ENCODE data around the gene ZBTB32.
A peak's percentile ranks its signal among the peaks of the same experiment; 100 is the strongest.
"Not testable (repeated sequence)": the region's sequence is repeated elsewhere in the genome, so short reads cannot be mapped to it uniquely, and the experiment has no call there.

ZBTB32 gene

DNA sequence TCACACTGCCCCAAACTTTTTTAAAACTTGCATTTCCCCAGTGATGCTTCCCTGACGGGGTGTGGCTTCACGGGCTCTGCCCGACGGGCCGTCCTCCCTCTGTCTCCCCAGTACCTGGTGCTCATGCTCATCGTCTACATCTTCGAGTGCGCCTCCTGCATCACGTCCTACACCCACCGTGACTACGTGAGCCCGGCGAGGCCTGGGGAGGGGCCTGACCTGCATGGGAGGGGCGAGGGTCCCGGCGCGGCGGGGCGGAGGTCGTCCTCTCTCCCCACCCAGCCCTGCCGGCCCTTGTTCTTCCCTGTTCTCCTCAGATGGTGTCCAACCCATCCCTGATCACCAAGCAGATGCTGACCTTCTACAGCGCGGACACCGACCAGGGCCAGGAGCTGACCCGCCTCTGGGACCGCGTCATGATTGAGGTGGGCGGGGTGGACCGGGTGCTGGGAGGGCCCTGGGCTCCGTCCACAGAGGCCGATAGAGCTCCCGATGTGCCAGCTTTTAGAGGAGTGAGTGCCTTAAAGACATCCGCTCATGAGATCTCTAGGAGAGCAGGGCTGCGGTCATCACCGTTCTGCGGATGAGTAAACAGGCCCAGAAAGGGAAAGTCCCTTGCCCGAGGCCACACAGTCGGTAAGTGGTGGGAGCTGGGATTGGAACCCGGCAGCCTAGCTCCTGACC is 31.1 kb upstream of the ZBTB32 start:
- H3K4me3 ChIP-seq (ENCODE audit: low read depth, low read length) = peak overlapping the region; percentile 4
- peak; percentile 51 for DNase-seq (ENCODE audit: low read depth)
- TF ChIP-seq, protein P1, sequence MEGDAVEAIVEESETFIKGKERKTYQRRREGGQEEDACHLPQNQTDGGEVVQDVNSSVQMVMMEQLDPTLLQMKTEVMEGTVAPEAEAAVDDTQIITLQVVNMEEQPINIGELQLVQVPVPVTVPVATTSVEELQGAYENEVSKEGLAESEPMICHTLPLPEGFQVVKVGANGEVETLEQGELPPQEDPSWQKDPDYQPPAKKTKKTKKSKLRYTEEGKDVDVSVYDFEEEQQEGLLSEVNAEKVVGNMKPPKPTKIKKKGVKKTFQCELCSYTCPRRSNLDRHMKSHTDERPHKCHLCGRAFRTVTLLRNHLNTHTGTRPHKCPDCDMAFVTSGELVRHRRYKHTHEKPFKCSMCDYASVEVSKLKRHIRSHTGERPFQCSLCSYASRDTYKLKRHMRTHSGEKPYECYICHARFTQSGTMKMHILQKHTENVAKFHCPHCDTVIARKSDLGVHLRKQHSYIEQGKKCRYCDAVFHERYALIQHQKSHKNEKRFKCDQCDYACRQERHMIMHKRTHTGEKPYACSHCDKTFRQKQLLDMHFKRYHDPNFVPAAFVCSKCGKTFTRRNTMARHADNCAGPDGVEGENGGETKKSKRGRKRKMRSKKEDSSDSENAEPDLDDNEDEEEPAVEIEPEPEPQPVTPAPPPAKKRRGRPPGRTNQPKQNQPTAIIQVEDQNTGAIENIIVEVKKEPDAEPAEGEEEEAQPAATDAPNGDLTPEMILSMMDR (IDR thresholded peaks at IDR 0.05; ENCODE audit: insufficient read depth, low read depth, low read length, missing control alignments) = no peak

DNA sequence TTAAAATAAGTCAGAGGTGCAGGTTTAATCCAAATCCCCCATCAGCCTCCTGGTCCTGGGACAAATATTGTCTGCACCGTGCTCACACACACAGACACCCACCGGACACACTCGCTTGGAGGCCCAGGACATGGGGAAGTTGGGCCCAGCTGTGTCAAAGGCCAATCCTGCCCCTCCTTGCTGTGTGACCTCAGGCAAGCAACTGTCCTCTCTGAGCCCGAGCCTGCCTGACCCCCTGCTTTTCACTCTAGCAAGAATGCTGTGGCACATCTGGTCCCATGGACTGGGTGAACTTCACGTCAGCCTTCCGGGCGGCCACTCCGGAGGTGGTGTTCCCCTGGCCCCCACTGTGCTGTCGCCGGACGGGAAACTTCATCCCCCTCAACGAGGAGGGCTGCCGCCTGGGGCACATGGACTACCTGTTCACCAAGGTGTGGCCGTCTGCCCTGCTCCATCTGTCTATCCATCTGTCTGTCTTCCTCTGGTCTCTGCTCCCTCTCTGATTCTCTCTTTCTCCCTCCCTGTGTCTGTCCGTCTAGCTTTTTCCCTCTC is 28.7 kb upstream of the ZBTB32 start:
- TF ChIP-seq, protein P1 (IDR thresholded peaks at IDR 0.05; ENCODE audit: insufficient read depth, low read depth, low read length, missing control alignments) = no peak
- no peak for DNase-seq (ENCODE audit: low read depth)
- H3K4me3 ChIP-seq (ENCODE audit: low read depth, low read length) = no peak overlapping the region

DNA sequence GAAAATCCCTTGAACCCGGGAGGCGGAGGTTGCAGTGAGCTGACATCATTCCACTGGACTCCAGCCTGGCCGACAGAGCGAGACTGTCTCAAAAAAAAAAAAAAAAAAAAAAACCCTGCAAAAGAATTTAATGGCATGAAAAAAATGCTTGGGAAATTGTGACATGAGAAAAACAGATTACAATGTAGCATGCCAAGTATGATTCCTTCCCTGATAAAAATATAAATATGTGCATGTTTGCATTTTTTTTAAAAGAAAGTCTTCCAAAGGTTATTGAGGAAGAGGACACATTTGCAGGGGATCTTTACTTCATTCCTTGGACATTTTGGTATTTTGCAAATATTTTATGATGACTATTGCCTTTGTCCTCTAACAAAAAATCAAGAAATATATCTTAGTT is 14.5 kb upstream of the ZBTB32 start:
- TF ChIP-seq, protein P1 (IDR thresholded peaks at IDR 0.05; ENCODE audit: insufficient read depth, low read depth, low read length, missing control alignments) = no peak
- no peak for DNase-seq (ENCODE audit: low read depth)
- H3K4me3 ChIP-seq (ENCODE audit: low read depth, low read length) = no peak overlapping the region

DNA sequence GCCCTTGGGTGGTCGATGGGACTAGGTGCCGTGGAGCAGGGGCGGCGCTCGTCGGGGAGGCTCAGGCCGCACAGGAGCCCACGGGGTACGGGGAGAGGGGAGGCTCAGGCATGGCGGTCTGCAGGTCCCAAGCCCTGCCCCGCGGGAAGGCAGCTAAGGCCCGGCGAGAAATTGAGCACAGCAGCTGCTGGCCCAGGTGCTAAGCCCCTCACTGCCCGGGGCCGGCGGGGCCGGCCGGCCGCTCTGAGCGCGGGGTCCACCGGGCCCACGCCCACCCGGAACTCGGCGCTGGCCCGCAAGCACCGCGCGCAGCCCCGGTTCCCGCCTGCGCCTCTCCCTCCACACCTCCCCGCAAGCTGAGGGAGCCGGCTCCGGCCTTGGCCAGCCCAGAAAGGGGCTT is 13.3 kb upstream of the ZBTB32 start:
- H3K4me3 ChIP-seq (ENCODE audit: low read depth, low read length); DNase-seq (ENCODE audit: low read depth): not testable (repeated sequence)

DNA sequence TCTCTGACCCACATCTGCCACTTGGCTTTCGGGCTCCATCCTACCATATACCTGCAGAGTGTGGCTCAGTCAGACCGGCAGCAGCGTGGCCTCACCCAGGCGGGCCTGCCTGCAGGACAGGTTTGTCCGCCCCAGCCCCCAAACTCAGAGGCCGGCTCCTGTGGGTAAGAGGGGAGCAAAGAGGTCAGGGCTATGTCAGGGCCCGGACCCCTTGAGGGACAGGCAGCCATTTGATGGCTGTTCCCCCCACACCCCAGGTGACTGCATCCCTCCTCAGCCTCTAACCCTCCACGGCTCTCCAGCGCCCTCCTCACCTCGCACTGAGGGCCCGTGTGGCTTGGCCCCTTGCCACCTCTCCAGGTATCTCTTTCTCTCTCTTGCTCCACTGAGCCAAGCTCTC is 12.3 kb upstream of the ZBTB32 start:
- no peak for DNase-seq (ENCODE audit: low read depth)
- TF ChIP-seq, protein P1 (IDR thresholded peaks at IDR 0.05; ENCODE audit: insufficient read depth, low read depth, low read length, missing control alignments) = no peak

DNA sequence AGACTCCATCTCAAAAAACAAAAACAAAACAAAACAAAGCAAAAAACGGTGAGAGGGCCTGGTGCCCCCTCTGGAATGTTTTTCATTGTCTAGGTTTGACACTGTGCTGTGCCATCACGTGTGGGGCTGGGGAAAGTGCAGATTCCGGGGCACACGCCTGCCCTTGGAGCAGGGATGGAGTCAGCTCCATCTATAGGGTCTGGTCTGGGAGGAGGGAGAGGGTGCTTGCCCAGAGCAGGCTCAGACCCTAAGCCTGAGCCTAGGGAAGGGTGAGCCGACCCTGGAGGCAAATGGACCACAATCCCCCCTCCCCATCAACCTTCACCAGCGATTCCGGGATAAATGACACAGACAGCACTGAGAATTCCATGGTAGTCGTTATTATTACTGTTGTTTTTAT is 10.9 kb upstream of the ZBTB32 start:
- no peak for DNase-seq (ENCODE audit: low read depth)

More for the DNA sequence above, 12.3 kb upstream of the ZBTB32 start:
- no peak overlapping the region for H3K4me3 ChIP-seq (ENCODE audit: low read depth, low read length)

DNA sequence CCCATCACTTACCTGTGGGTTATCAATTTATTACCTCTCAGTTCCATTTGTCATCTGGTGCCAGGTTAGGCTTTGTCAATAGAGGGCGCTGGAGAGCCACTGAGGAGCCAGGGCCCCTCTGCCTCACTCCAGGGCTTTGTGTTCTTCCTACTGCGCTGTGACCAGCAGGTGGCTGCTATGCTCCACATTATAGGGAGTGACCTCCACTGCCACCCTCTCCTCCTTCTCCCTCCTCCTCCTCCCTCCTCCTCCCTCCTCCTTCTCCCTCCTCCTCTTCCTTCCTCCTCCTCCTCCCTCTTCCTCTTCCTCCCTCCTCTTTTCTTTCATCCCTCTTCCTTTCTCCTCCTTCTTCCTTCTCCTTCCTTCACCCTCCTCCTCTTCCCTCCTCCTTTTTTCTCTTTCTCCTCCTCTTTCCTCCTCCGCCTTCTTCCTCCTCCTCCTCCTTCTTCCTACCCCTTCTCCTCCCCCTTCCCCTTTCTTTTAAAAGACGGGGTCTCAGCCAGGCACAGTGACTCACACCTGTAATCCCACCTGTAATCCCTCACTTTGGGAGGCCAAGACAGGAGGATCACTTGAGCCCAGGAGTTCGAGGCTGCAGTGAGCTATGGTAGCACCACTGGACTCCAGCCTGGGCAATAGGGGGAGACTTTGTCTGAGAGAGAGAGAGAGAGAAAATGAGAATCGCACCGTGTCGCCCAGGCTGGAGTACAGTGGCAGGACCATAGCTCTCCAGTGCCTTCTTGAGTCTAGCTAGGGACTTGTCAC is 10.3 kb upstream of the ZBTB32 start:
- TF ChIP-seq, protein P1 (IDR thresholded peaks at IDR 0.05; ENCODE audit: insufficient read depth, low read depth, low read length, missing control alignments) = peak; percentile 100
- no peak overlapping the region for H3K4me3 ChIP-seq (ENCODE audit: low read depth, low read length)
- peak; percentile 94 for DNase-seq (ENCODE audit: low read depth)

More for the DNA sequence above, 10.9 kb upstream of the ZBTB32 start:
- TF ChIP-seq, protein P1 (IDR thresholded peaks at IDR 0.05; ENCODE audit: insufficient read depth, low read depth, low read length, missing control alignments) = no peak
- H3K4me3 ChIP-seq (ENCODE audit: low read depth, low read length) = no peak overlapping the region
